Measurements from ENCODE around the gene CHIT1. TPM values are rescaled to one million over a fixed set of nuclear protein-coding genes. Genes with fewer than 3 reads are reported as not detected.

Gene CHIT1
- total RNA-seq, 1 donor = under 0.01 TPM

DNA sequence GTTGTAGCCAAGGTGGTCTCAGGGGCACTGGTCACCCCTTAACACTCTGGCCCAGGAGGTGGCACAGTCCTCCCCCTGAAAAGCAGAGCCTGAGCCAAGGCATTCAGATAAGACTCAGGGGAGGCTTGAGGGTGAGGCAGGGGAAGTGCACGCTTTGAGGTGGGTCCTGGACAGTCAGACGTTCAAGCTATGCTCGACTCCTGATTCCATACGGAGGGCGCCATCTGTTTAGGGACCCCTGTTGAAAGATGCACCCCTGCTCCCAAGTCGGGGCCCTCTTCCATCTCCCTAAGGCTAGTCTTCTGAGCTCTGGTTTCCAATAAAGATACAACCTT lies 30.0 kb downstream of the CHIT1 start:
- Histone ChIP-seq H4K20me1 (ENCODE audit: insufficient read depth, low read length) (no peaks in the 10 kb centered on the region), H2AFZ (ENCODE audit: low read length) (no peak overlapping the region), H3K27me3 (ENCODE audit: insufficient read depth, low read length) (no peaks in the 10 kb centered on the region), H3K79me2 (ENCODE audit: insufficient read depth, low read length) (no peaks in the 10 kb centered on the region), H3K9me3 (ENCODE audit: low read depth, low read length) (no peaks in the 10 kb centered on the region), H3K27ac (ENCODE audit: low read depth, low read length) (peak overlapping the region; percentile 84), H3K36me3 (ENCODE audit: insufficient read depth, low read length) (no peaks in the 10 kb centered on the region), H3K4me3 (ENCODE audit: insufficient read depth, low read length) (peak overlapping the region; percentile 4), H3K4me1 (ENCODE audit: insufficient read depth, low read length) (peaks cover 71% of the 10 kb centered on the region), H3K4me2 (ENCODE audit: insufficient read depth, low read length) (peak overlapping the region; percentile 70)
- DNase-seq (ENCODE audit: insufficient read length, low spot score, missing footprints) = no peak
- TF ChIP-seq, protein P1, sequence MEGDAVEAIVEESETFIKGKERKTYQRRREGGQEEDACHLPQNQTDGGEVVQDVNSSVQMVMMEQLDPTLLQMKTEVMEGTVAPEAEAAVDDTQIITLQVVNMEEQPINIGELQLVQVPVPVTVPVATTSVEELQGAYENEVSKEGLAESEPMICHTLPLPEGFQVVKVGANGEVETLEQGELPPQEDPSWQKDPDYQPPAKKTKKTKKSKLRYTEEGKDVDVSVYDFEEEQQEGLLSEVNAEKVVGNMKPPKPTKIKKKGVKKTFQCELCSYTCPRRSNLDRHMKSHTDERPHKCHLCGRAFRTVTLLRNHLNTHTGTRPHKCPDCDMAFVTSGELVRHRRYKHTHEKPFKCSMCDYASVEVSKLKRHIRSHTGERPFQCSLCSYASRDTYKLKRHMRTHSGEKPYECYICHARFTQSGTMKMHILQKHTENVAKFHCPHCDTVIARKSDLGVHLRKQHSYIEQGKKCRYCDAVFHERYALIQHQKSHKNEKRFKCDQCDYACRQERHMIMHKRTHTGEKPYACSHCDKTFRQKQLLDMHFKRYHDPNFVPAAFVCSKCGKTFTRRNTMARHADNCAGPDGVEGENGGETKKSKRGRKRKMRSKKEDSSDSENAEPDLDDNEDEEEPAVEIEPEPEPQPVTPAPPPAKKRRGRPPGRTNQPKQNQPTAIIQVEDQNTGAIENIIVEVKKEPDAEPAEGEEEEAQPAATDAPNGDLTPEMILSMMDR (IDR thresholded peaks at IDR 0.05; ENCODE audit: extremely low read depth, low read depth, low read length) = no peak

DNA sequence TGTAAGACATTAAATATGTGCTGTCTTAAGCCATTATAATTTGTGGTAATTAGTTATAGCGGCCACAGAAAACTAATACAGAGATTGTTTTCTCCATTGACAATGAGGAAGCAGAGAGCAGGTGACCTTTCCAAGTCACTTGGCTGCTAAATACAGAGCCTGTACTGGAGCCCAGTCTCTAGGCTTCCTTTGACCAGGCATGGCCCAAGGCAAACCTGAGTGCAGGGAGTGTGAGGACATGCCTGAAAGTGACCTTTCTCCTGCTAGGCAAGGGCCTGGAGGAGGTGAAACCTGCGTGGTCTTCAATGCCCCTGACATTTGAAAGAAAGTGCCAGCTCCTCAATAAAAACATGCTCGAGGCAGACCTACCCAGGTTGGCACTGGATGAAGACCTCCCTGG lies 30.5 kb downstream of the CHIT1 start:
- no peak overlapping the region for H3K4me2 ChIP-seq (ENCODE audit: insufficient read depth, low read length)

DNA sequence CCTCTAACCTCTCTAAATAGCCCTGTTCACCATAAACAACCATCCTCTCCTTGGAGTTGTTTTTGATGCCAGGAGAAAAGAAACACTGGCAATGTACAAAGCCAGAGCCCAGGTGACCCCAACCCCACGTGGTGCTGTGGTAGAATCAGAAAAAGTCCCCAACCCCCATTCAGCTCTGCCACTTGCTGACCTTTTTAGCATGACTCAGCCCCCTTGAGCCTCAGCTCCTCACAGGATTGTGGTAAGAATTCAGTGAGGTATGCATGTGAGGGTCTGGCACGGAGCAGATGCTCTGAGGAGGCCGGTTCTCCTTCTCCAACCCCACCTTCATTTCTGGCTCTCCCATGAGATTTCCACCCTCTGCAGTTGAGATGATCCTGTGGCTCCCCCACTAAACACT lies 31.8 kb downstream of the CHIT1 start:
- Histone ChIP-seq H3K9me3 (ENCODE audit: low read depth, low read length) (no peaks in the 10 kb centered on the region), H3K4me3 (ENCODE audit: insufficient read depth, low read length) (no peak overlapping the region), H3K27ac (ENCODE audit: low read depth, low read length) (peak overlapping the region; percentile 38), H4K20me1 (ENCODE audit: insufficient read depth, low read length) (no peaks in the 10 kb centered on the region), H3K4me1 (ENCODE audit: insufficient read depth, low read length) (peaks cover 64% of the 10 kb centered on the region), H3K79me2 (ENCODE audit: insufficient read depth, low read length) (no peaks in the 10 kb centered on the region), H3K27me3 (ENCODE audit: insufficient read depth, low read length) (no peaks in the 10 kb centered on the region), H3K36me3 (ENCODE audit: insufficient read depth, low read length) (no peaks in the 10 kb centered on the region), H2AFZ (ENCODE audit: low read length) (no peak overlapping the region), H3K4me2 (ENCODE audit: insufficient read depth, low read length) (peak overlapping the region; percentile 2)
- peak; percentile 79 for DNase-seq (ENCODE audit: insufficient read length, low spot score, missing footprints)
- TF ChIP-seq, protein P1 (IDR thresholded peaks at IDR 0.05; ENCODE audit: extremely low read depth, low read depth, low read length) = no peak

More for the DNA sequence above, 30.5 kb downstream of the CHIT1 start:
- Histone ChIP-seq H3K4me3 (ENCODE audit: insufficient read depth, low read length) (no peak overlapping the region), H3K36me3 (ENCODE audit: insufficient read depth, low read length) (no peaks in the 10 kb centered on the region), H2AFZ (ENCODE audit: low read length) (no peak overlapping the region), H3K79me2 (ENCODE audit: insufficient read depth, low read length) (no peaks in the 10 kb centered on the region), H3K4me1 (ENCODE audit: insufficient read depth, low read length) (peaks cover 71% of the 10 kb centered on the region), H3K9me3 (ENCODE audit: low read depth, low read length) (no peaks in the 10 kb centered on the region), H3K27ac (ENCODE audit: low read depth, low read length) (peak overlapping the region; percentile 84), H4K20me1 (ENCODE audit: insufficient read depth, low read length) (no peaks in the 10 kb centered on the region), H3K27me3 (ENCODE audit: insufficient read depth, low read length) (no peaks in the 10 kb centered on the region)
- DNase-seq (ENCODE audit: insufficient read length, low spot score, missing footprints) = no peak
- TF ChIP-seq, protein P1 (IDR thresholded peaks at IDR 0.05; ENCODE audit: extremely low read depth, low read depth, low read length) = no peak

DNA sequence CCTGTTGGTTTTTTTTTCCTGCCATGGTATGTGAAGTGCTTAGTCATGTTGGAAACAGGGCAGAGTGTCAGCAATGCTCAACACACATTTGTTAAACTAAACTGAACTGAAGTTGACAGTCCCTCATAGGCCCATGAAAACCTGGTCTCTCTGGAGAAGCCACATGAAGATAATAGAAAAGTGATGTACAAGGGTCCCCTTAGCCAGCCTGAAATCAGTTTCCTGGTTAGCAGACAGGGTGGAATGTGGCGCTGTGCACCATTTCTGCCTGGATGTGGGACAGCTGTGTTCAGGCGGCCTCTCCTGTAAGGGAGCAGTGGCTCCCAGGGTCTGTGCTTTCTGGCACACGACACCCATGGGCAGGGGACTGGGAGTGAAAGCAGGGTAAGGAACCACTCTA lies 33.1 kb downstream of the CHIT1 start:
- Histone ChIP-seq H4K20me1 (ENCODE audit: insufficient read depth, low read length) (no peaks in the 10 kb centered on the region), H3K27ac (ENCODE audit: low read depth, low read length) (peak overlapping the region; percentile 4), H3K4me3 (ENCODE audit: insufficient read depth, low read length) (no peak overlapping the region), H3K36me3 (ENCODE audit: insufficient read depth, low read length) (no peaks in the 10 kb centered on the region), H3K9me3 (ENCODE audit: low read depth, low read length) (no peaks in the 10 kb centered on the region), H3K79me2 (ENCODE audit: insufficient read depth, low read length) (no peaks in the 10 kb centered on the region), H2AFZ (ENCODE audit: low read length) (peak overlapping the region; percentile 58), H3K4me2 (ENCODE audit: insufficient read depth, low read length) (no peak overlapping the region), H3K4me1 (ENCODE audit: insufficient read depth, low read length) (peaks cover 54% of the 10 kb centered on the region), H3K27me3 (ENCODE audit: insufficient read depth, low read length) (no peaks in the 10 kb centered on the region)
- TF ChIP-seq, protein P1 (IDR thresholded peaks at IDR 0.05; ENCODE audit: extremely low read depth, low read depth, low read length) = peak; percentile 12
- DNase-seq (ENCODE audit: insufficient read length, low spot score, missing footprints) = peak; percentile 56

All from osteoblast (primary cell).